H9 (cell line): Measurements from ENCODE around the gene CIB4. TPM values are rescaled to one million over a fixed set of nuclear protein-coding genes. Genes with fewer than 3 reads are reported as not detected.
A peak's percentile ranks its signal among the peaks of the same experiment; 100 is the strongest.

Experiments used
- DNase-seq: peaks from one replicate; pipeline ENCODE4 v3.0.0-alpha.2; 2017
- H2AFZ ChIP-seq: one replicate; pipeline ENCODE4 v1.6.1; 2013; ENCODE audit warnings: mild to moderate bottlenecking, low read length, control low read depth, moderate library complexity
- H2AK5ac ChIP-seq: 2 replicates; pipeline ENCODE4 v1.6.1; 2013; ENCODE audit warnings: low read length, control low read depth, mixed read lengths; ENCODE audit not compliant: insufficient read length
- H2BK120ac ChIP-seq: one replicate; pipeline ENCODE4 v1.6.1; 2013; ENCODE audit warnings: low read depth, mild to moderate bottlenecking, low read length, control low read depth, inconsistent platforms; ENCODE audit not compliant: poor library complexity, severe bottlenecking
- H2BK12ac ChIP-seq: 2 replicates; pipeline ENCODE4 v1.6.1; 2013; ENCODE audit warnings: low read length, control low read depth, mixed read lengths, low read depth; ENCODE audit not compliant: insufficient read length
- H2BK15ac ChIP-seq: 2 replicates; pipeline ENCODE4 v1.6.1; 2013; ENCODE audit warnings: low read depth, low read length, control low read depth
- H2BK20ac ChIP-seq: one replicate; pipeline ENCODE4 v1.6.1; 2013; ENCODE audit warnings: low read depth, mild to moderate bottlenecking, low read length, control low read depth, inconsistent platforms; ENCODE audit not compliant: poor library complexity, severe bottlenecking
- H2BK5ac ChIP-seq: 2 replicates; pipeline ENCODE4 v1.6.1; 2013; ENCODE audit warnings: low read length, control low read depth, mixed read lengths; ENCODE audit not compliant: insufficient read length
- H3K14ac ChIP-seq: 2 replicates; pipeline ENCODE4 v1.6.1; 2013; ENCODE audit warnings: low read length, control low read depth; ENCODE audit not compliant: insufficient read depth
- H3K18ac ChIP-seq: 2 replicates; pipeline ENCODE4 v1.6.1; 2013; ENCODE audit warnings: low read depth, mild to moderate bottlenecking, mixed read lengths, low read length, control low read depth; ENCODE audit not compliant: insufficient read length
- H3K23ac ChIP-seq: 2 replicates; pipeline ENCODE4 v1.6.1; 2013; ENCODE audit warnings: low read length, control low read depth, mixed read lengths, low read depth; ENCODE audit not compliant: insufficient read length
- H3K23me2 ChIP-seq: 2 replicates; pipeline ENCODE4 v1.6.1; 2013; ENCODE audit warnings: low read depth, mild to moderate bottlenecking, mixed read lengths, low read length, control low read depth; ENCODE audit not compliant: insufficient read length, poor library complexity, severe bottlenecking
- H3K27ac ChIP-seq: 2 replicates; pipeline ENCODE4 v1.5.1; 2013; ENCODE audit warnings: low read length, control low read depth, mixed read lengths, low read depth; ENCODE audit not compliant: insufficient read length
- H3K27me3 ChIP-seq: 2 replicates; pipeline ENCODE4 v1.6.1; 2013; ENCODE audit warnings: low read length, control low read depth, inconsistent platforms; ENCODE audit not compliant: insufficient read depth
- H3K4ac ChIP-seq: 2 replicates; pipeline ENCODE4 v1.6.1; 2013; ENCODE audit warnings: low read depth, mild to moderate bottlenecking, control low read depth, inconsistent platforms, low read length, moderate library complexity
- H3K4me1 ChIP-seq: 2 replicates; pipeline ENCODE4 v1.6.1; 2013; ENCODE audit warnings: low read length, control low read depth, inconsistent platforms; ENCODE audit not compliant: insufficient read depth
- H3K4me2 ChIP-seq: 2 replicates; pipeline ENCODE4 v1.6.1; 2013; ENCODE audit warnings: low read length, control low read depth, mixed read lengths; ENCODE audit not compliant: insufficient read length, insufficient read depth
- H3K56ac ChIP-seq: 2 replicates; pipeline ENCODE4 v1.6.1; 2013; ENCODE audit warnings: low read depth, mild to moderate bottlenecking, mixed read lengths, low read length, control low read depth; ENCODE audit not compliant: insufficient read length
- H3K79me1 ChIP-seq: 2 replicates; pipeline ENCODE4 v1.6.1; 2013; ENCODE audit warnings: low read depth, mild to moderate bottlenecking, moderate library complexity, low read length, control low read depth, inconsistent platforms; ENCODE audit not compliant: insufficient read depth, poor library complexity, severe bottlenecking
- H3K79me2 ChIP-seq: 2 replicates; pipeline ENCODE4 v1.6.1; 2013; ENCODE audit warnings: low read length, control low read depth, inconsistent platforms; ENCODE audit not compliant: insufficient read depth
- H3K9ac ChIP-seq: 2 replicates; pipeline ENCODE4 v1.6.1; 2013; ENCODE audit warnings: low read length, control low read depth, mixed read lengths; ENCODE audit not compliant: insufficient read length; ENCODE audit errors: extremely low read depth
- H3K9me3 ChIP-seq: one replicate; pipeline ENCODE4 v1.6.1; 2013; ENCODE audit warnings: low read depth, low read length, inconsistent platforms; ENCODE audit not compliant: control insufficient read depth
- H3T11ph ChIP-seq: one replicate; pipeline ENCODE4 v1.6.1; 2013; ENCODE audit warnings: mild to moderate bottlenecking, low read length, control low read depth, inconsistent platforms
- H4K20me1 ChIP-seq: one replicate; pipeline ENCODE4 v1.6.1; 2013; ENCODE audit not compliant: control insufficient read depth, insufficient read length, insufficient read depth
- H4K5ac ChIP-seq: 2 replicates; pipeline ENCODE4 v1.6.1; 2013; ENCODE audit warnings: low read depth, mild to moderate bottlenecking, mixed read lengths, low read length, control low read depth; ENCODE audit not compliant: insufficient read length
- H4K8ac ChIP-seq: replicated peaks from 2 replicates; pipeline ENCODE4 v1.6.1; 2013; ENCODE audit warnings: low read length, control low read depth, mixed read lengths, low read depth; ENCODE audit not compliant: insufficient read length
- H4K91ac ChIP-seq: 2 replicates; pipeline ENCODE4 v1.6.1; 2013; ENCODE audit warnings: low read depth, mild to moderate bottlenecking, moderate library complexity, mixed read lengths, low read length, control low read depth; ENCODE audit not compliant: insufficient read length
- H3K27ac Mint-ChIP-seq, 3 experiments: 2 replicates in 2 of 3; 3 replicates in 1 of 3; pipeline ENCODE4 v1.8.0; 2020 to 2021; ENCODE audit warnings: mixed read lengths in 3 of 3, mild to moderate bottlenecking in 1 of 3, moderate library complexity in 1 of 3
- H3K27me3 Mint-ChIP-seq: 2 replicates; pipeline ENCODE4 v1.8.0; 2021; ENCODE audit warnings: low read depth, mild to moderate bottlenecking, moderate library complexity, mixed read lengths
- H3K36me3 Mint-ChIP-seq, 3 experiments: 2 replicates in 2 of 3; 3 replicates in 1 of 3; pipeline ENCODE4 v1.8.0; 2020 to 2021; ENCODE audit warnings: low read depth in 3 of 3, mixed read lengths in 3 of 3; ENCODE audit not compliant: insufficient read depth in 1 of 3
- H3K4me1 Mint-ChIP-seq, 2 experiments: 2 replicates each; pipeline ENCODE4 v1.8.0; 2020; ENCODE audit warnings: mixed read lengths in 2 of 2
- H3K4me3 Mint-ChIP-seq, 2 experiments: 2 replicates in 1 of 2; 3 replicates in 1 of 2; pipeline ENCODE4 v1.8.0; 2020 to 2021; ENCODE audit warnings: mild to moderate bottlenecking in 2 of 2, mixed read lengths in 2 of 2, moderate library complexity in 1 of 2
- H3K9me3 Mint-ChIP-seq, 2 experiments: 2 replicates in 1 of 2; 3 replicates in 1 of 2; pipeline ENCODE4 v1.8.0; 2020; ENCODE audit warnings: mild to moderate bottlenecking in 2 of 2, mixed read lengths in 2 of 2, moderate library complexity in 1 of 2
- WGBS: extraction: QIAGEN DNeasy Blood & Tissue Kit; methylation state at CpG from one replicate; pipeline ENCODE4 v1.1.7; 2013; ENCODE audit warnings: missing lambda C conversion rate, low lambda C conversion rate, mixed read lengths; ENCODE audit not compliant: insufficient read length; ENCODE audit errors: extremely low coverage; 5-methylcytosine and 5-hydroxymethylcytosine counted together
- total RNA-seq: library from RNA; stranded (reverse); gene quantifications from 2 replicates; pipeline ENCODE4 v1.2.1, GENCODE V29; 2021
- TF ChIP-seq, protein P1 (sequence below): fragments of 200-600 bp; sonication (generic); conservative IDR thresholded peaks from 3 replicates; pipeline ENCODE4 v1.8.0; 2021; ENCODE audit warnings: antibody characterized with exemption, mild to moderate bottlenecking

CIB4 gene
- total RNA-seq, 1 experiment from 2014 or later, result not detected

DNA sequence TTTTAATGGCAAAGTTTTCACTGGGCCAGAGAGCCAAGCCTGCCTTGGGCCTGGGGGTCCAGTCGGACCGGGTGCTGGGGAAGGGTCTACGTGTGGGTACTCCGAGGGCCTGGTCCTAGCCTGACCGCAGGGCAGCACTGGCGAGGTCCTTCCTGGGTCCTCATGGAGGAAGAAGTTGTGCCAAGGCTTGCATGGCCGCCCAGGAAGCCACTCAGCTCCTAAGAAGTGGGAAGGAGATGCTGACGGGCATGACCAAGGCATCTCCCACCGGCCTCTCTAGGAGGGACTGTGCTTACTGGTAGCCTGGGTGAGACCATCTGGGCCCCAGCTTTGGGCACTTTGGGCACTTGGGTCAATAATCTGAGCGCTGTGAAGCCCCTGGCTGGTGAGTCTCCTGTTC, 22.6 kb downstream of the CIB4 start:
- H2BK15ac ChIP-seq, result no peak overlapping the region
- no peak overlapping the region for H4K8ac ChIP-seq
- H3T11ph ChIP-seq, result no peak overlapping the region
- no peak overlapping the region for H3K14ac ChIP-seq
- H3K9me3 ChIP-seq, result no peaks in the 10 kb centered on the region
- Mint-ChIP-seq H3K9me3 (peaks cover 0 to 4% of the 10 kb centered on the region in 2 experiments; a peak in 2 of 5 replicates), H3K27me3 (peaks cover 70% of the 10 kb centered on the region), H3K4me3 (no peak overlapping the region), H3K4me1 (peaks cover 20 to 39% of the 10 kb centered on the region in 2 experiments), H3K27ac (no peak overlapping the region), H3K36me3 (no peaks in the 10 kb centered on the region)
- no peaks in the 10 kb centered on the region for H3K79me1 ChIP-seq
- no peaks in the 10 kb centered on the region for H4K20me1 ChIP-seq
- no peak overlapping the region for H3K4ac ChIP-seq
- H2AK5ac ChIP-seq, result no peak overlapping the region
- no peak overlapping the region for H2BK120ac ChIP-seq
- no peaks in the 10 kb centered on the region for H3K79me2 ChIP-seq
- H2AFZ ChIP-seq, result no peak overlapping the region
- DNase-seq, result peak; percentile 22
- no peak overlapping the region for H4K91ac ChIP-seq
- H3K23me2 ChIP-seq, result no peaks in the 10 kb centered on the region
- H3K56ac ChIP-seq, result no peak overlapping the region
- no peak overlapping the region for H4K5ac ChIP-seq
- H3K27ac ChIP-seq, result no peak overlapping the region
- H3K4me2 ChIP-seq, result no peak overlapping the region
- H3K23ac ChIP-seq, result no peak overlapping the region
- no peak overlapping the region for H3K9ac ChIP-seq
- H3K27me3 ChIP-seq, result no peaks in the 10 kb centered on the region
- no peak overlapping the region for H3K18ac ChIP-seq
- TF ChIP-seq, protein P1, sequence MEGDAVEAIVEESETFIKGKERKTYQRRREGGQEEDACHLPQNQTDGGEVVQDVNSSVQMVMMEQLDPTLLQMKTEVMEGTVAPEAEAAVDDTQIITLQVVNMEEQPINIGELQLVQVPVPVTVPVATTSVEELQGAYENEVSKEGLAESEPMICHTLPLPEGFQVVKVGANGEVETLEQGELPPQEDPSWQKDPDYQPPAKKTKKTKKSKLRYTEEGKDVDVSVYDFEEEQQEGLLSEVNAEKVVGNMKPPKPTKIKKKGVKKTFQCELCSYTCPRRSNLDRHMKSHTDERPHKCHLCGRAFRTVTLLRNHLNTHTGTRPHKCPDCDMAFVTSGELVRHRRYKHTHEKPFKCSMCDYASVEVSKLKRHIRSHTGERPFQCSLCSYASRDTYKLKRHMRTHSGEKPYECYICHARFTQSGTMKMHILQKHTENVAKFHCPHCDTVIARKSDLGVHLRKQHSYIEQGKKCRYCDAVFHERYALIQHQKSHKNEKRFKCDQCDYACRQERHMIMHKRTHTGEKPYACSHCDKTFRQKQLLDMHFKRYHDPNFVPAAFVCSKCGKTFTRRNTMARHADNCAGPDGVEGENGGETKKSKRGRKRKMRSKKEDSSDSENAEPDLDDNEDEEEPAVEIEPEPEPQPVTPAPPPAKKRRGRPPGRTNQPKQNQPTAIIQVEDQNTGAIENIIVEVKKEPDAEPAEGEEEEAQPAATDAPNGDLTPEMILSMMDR, result no peak
- no CpG with 5 or more reads among the region's 10 CpGs for WGBS
- H2BK5ac ChIP-seq, result no peak overlapping the region
- no peaks in the 10 kb centered on the region; the same call in 1 of the 2 replicates for H3K4me1 ChIP-seq
- no peak overlapping the region for H2BK12ac ChIP-seq
- H2BK20ac ChIP-seq, result no peak overlapping the region
